T-helper 1 cell treated with Interleukin-12 subunit alpha and Interleukin-12 subunit beta and Interleukin-4 antibody, amounts not matched to agents 30 μg/mL and 1 μg/mL, for 36 hours (primary cell): ENCODE measurements around the gene MYO18B.

Source experiments
- H3K27ac Mint-ChIP-seq: one replicate; pipeline ENCODE4 v1.8.0; 2021; ENCODE audit warnings: mild to moderate bottlenecking, mixed read lengths
- H3K27me3 Mint-ChIP-seq: one replicate; pipeline ENCODE4 v1.8.0; 2021; ENCODE audit warnings: low read depth, mixed read lengths
- H3K36me3 Mint-ChIP-seq: one replicate; pipeline ENCODE4 v1.8.0; 2021; ENCODE audit warnings: low read depth, mixed read lengths
- H3K4me1 Mint-ChIP-seq: one replicate; pipeline ENCODE4 v1.8.0; 2021; ENCODE audit warnings: low read depth, mixed read lengths
- H3K4me3 Mint-ChIP-seq: one replicate; pipeline ENCODE4 v1.8.0; 2021; ENCODE audit warnings: mild to moderate bottlenecking, moderate library complexity, mixed read lengths
- H3K9me3 Mint-ChIP-seq: one replicate; pipeline ENCODE4 v1.8.0; 2021; ENCODE audit warnings: mixed read lengths

MYO18B gene

DNA sequence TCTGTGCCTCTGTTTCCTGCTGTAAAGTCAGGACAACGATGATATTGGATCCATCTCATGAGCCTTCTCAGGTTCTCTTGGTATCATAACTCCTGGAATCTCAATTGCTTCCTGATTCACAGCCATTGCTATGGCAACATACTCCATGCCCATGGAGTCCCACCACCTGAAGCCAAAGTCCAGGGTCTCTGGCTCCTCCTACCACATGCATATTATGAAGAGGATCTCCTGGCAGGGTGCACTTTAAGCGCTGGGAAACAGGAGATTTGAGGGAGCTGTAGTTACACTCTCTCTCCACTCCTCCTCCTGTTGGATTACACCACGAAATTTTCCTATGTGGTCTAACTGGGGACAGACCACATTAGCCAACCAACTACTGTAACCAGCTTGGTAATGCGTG is 296.4 kb downstream of the MYO18B start:
- Mint-ChIP-seq H3K4me1 (no peaks in the 10 kb centered on the region), H3K27ac (no peak overlapping the region), H3K36me3 (no peaks in the 10 kb centered on the region), H3K27me3 (no peaks in the 10 kb centered on the region), H3K9me3 (peaks cover 19% of the 10 kb centered on the region), H3K4me3 (no peak overlapping the region)

DNA sequence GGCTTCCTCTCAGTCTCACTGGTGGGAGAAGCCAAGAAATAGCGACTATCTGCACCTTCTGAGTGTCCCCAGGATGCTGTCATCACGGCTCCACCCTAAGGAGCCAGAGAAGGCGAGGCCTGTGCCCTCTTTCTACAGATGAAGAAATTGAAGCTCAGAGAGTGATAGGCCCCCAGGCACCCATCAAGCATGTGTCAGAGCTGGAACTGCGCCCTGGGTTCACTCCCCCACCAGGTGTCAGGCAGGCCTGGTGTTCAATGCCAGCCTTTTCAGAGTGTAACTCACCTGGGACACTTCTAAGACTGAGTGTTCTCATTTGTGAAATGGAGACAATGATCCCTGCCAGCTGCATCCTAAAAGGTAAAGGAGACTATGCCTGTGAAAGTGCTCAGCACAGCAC is 299.9 kb downstream of the MYO18B start:
- no peaks in the 10 kb centered on the region for H3K36me3 Mint-ChIP-seq
- H3K4me1 Mint-ChIP-seq = no peaks in the 10 kb centered on the region
- no peaks in the 10 kb centered on the region for H3K27me3 Mint-ChIP-seq
- H3K4me3 Mint-ChIP-seq = no peak overlapping the region
- no peak overlapping the region for H3K27ac Mint-ChIP-seq
- peaks cover 1% of the 10 kb centered on the region for H3K9me3 Mint-ChIP-seq

DNA sequence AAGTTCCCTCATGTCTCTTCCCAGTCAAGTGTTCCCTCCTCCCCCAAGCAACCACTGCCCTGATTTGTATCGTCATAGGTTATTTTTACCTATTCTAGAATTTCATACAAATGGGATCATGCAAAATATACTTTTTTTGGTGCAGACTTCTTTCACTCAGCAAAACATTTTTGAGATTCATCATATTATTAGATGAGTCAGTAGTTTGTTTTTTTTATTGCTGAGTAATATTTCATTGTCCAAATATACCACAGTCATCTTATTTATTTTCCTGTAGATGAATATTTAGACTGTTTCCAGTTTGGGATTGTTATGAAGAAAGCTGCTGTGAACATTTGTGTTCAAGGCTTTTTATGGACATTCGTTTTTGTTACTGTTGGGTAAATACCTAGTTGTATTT is 301.0 kb downstream of the MYO18B start:
- no peak overlapping the region for H3K27ac Mint-ChIP-seq
- no peaks in the 10 kb centered on the region for H3K36me3 Mint-ChIP-seq
- no peaks in the 10 kb centered on the region for H3K27me3 Mint-ChIP-seq

DNA sequence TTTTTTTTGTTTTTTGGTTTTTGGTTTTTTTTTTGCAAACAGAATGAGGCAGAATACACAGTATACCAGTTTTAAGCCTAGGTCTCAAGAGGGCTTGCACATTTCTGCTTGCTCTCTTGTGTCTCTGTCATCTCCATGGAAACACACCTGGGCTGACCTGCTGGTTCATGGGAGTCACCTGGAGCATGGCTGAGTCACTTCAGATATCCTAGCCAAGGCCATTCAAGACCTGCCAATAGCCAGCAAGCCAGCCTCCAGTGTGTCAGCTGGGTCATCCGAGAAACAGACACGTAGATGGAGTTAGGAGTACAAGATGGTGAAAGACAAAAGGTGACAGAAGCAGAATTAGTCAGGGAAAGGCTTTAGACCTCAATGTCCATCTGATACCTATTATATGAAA is 303.1 kb downstream of the MYO18B start:
- no peak overlapping the region for H3K4me3 Mint-ChIP-seq
- H3K4me1 Mint-ChIP-seq = no peaks in the 10 kb centered on the region
- H3K27me3 Mint-ChIP-seq = no peaks in the 10 kb centered on the region
- no peak overlapping the region for H3K27ac Mint-ChIP-seq
- H3K9me3 Mint-ChIP-seq = no peaks in the 10 kb centered on the region
- H3K36me3 Mint-ChIP-seq = no peaks in the 10 kb centered on the region

More for the DNA sequence above, 301.0 kb downstream of the MYO18B start:
- H3K4me1 Mint-ChIP-seq = no peaks in the 10 kb centered on the region
- H3K4me3 Mint-ChIP-seq = no peak overlapping the region
- H3K9me3 Mint-ChIP-seq = no peaks in the 10 kb centered on the region

DNA sequence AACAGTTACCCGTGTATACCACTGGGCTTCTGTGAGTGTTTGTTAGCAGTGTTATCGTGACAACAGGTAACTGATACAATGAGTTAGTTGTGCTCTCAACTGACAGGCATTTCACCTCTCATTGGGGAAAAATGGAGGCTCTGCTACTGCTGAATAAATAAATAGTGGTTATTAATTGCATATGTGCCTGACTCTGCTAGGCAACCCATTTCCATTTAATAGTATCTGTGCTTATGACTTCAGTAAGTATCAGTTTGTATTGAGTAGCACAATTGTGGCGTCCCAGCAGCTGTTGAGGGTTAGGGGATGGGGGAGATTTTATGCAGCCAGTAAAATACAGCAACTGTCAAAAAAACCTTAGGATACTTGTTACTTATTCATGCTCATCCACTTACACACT is 303.9 kb downstream of the MYO18B start:
- Mint-ChIP-seq H3K4me3 (no peak overlapping the region), H3K4me1 (no peaks in the 10 kb centered on the region), H3K27ac (no peak overlapping the region), H3K36me3 (no peaks in the 10 kb centered on the region), H3K27me3 (peaks cover 3% of the 10 kb centered on the region), H3K9me3 (no peaks in the 10 kb centered on the region)

DNA sequence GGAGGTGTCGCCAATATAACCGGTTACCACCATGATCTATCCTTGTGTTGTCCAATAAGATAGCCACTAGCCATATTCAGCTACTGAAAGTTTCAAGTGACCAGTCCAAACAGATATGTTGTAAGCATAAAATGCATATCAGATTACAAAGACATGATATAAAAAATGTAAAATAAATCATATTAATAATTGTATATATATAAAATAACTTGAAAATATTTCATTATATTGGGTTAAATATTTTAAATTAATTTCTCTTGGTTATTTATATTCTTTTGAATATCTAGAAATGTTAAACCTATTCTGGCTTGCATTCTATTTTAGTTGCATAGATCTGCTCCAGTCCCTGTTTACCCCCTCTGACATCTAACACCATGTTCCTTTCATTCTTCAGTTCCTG is 305.5 kb downstream of the MYO18B start:
- Mint-ChIP-seq H3K4me1 (no peaks in the 10 kb centered on the region), H3K36me3 (no peaks in the 10 kb centered on the region), H3K27me3 (peaks cover 3% of the 10 kb centered on the region), H3K9me3 (no peaks in the 10 kb centered on the region), H3K27ac (no peak overlapping the region), H3K4me3 (no peak overlapping the region)

DNA sequence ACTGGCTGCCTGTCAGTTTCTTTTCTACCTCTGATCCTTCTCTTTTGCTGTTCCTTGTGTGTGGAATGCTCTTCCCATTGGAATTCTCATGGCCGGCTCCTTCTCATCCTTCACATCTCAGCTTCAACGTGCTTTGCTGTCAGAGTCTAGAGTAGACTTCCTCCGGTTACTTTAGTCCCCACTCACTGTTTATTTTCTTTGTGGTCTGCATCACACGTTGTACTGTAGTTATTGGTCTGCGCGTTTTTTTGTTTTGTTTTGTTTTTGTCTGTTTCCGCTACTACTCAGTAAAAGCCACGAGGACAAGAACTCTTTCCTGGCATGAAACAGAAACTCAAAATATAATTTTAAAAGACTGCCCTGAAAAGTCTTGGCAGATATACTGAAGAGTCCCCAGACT is 305.9 kb downstream of the MYO18B start:
- H3K27me3 Mint-ChIP-seq = peaks cover 3% of the 10 kb centered on the region
- no peaks in the 10 kb centered on the region for H3K4me1 Mint-ChIP-seq
- H3K36me3 Mint-ChIP-seq = no peaks in the 10 kb centered on the region
- H3K27ac Mint-ChIP-seq = no peak overlapping the region
- H3K9me3 Mint-ChIP-seq = no peaks in the 10 kb centered on the region
- no peak overlapping the region for H3K4me3 Mint-ChIP-seq

DNA sequence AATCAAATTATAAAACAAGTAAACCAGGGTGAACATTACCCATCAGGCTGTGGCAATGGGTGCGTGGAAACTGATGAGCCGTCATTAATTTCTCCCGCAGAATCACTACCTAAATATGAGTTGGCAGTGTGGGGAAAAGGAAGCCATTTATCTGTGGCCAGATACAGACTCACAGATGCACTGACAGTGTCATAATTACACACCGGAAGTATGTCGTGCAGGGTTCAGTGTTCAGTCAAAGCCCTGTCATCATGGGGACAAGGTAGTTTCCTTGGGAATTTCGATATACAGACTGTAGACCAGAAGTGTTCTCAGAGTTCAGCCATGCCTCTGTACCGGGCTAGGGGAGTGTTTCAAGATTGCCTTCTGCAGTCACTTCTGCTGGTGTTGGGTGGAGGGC is 308.1 kb downstream of the MYO18B start:
- no peak overlapping the region for H3K4me3 Mint-ChIP-seq
- H3K9me3 Mint-ChIP-seq = no peaks in the 10 kb centered on the region

DNA sequence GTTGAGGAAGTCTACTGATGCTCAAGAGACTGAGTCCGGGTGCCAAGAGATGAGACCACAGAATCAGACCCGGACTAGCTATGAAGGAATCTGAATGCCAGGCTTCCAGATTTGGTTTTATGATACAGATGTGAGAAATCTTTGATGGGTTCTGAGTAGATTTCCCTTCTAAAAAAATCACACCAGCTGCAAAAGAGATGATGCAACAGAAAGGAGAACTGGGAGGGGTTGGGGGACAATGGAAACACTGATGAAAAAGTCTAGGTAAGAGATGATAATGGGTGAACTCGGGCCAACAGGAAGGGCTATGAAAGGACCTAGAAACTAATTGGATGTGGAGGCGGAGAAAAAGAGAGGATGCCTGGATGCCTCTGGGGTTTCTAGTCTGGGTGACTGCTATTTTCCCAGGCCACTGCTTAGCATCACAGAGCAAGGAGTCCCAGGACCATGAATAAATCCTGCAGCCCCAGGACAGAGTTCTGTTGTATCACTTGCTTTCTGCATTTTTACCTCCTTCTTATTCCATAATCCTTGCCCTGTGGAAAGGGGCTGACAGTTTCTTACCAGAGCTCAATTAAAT is 311.8 kb downstream of the MYO18B start:
- Mint-ChIP-seq H3K27me3 (peaks cover 7% of the 10 kb centered on the region), H3K4me3 (no peak overlapping the region), H3K4me1 (no peaks in the 10 kb centered on the region)

More for the DNA sequence above, 308.1 kb downstream of the MYO18B start:
- Mint-ChIP-seq H3K36me3 (no peaks in the 10 kb centered on the region), H3K27ac (no peak overlapping the region), H3K27me3 (peaks cover 3% of the 10 kb centered on the region), H3K4me1 (no peaks in the 10 kb centered on the region)

DNA sequence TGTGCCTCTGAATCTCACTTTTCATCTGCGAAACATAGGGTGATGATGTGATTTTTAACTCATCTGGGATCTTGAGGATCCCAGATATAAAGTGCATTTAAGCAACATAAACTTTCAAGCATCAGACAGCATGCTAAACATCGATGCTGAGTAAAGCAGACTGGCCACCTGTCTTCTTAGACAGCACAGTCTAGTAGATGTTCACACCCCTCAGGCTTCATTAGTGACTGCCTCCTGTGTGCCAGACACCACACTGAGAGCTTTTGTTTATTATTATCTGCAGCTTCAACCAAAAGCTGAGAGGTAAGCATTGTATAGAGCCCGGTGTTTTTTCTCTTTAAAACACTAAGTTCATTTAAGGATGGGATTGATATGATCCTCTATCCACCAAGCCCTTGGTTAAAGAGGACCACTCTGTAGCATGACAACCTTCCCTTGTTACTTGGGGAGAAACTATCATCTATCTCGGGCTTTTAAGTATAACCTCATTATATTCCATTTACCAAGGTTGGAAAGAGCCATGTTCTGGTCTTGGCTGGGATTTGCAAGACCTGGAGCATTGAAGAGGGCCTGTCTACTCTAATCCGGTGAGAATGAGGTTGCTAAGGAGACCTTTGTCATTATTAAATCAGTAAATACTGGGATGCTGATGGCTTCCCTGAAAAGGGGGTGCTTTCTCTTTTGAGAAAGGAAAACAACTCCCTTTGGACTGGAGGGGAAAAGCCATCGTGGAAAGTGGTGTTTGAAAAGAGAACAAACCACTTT is 313.0 kb downstream of the MYO18B start:
- peaks cover 7% of the 10 kb centered on the region for H3K27me3 Mint-ChIP-seq
- no peaks in the 10 kb centered on the region for H3K36me3 Mint-ChIP-seq
- H3K27ac Mint-ChIP-seq = no peak overlapping the region
- no peaks in the 10 kb centered on the region for H3K9me3 Mint-ChIP-seq
- no peaks in the 10 kb centered on the region for H3K4me1 Mint-ChIP-seq
- no peak overlapping the region for H3K4me3 Mint-ChIP-seq

More for the DNA sequence above, 311.8 kb downstream of the MYO18B start:
- Mint-ChIP-seq H3K36me3 (no peaks in the 10 kb centered on the region), H3K27ac (no peak overlapping the region), H3K9me3 (no peaks in the 10 kb centered on the region)

DNA sequence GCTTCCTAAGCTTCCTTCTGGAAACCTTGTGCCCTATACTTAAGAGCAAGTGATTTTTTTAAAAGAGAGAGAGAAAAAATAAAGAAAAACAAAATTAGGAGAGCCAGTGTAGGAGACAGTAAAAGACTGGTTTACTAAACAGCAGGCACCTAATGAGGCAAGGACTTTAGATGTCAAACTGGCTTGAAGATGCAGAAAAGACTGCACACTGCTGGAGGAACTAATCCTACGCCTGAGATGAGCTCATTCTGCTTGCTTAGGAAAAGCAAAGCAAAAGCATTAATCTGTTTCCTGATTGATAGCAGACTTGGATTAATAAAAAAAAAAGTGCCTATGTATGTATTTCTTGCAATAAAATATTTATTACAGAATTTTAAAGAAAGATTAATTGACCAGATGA is 313.7 kb downstream of the MYO18B start:
- Mint-ChIP-seq H3K27me3 (peaks cover 5% of the 10 kb centered on the region), H3K36me3 (no peaks in the 10 kb centered on the region), H3K4me3 (no peak overlapping the region), H3K9me3 (no peaks in the 10 kb centered on the region), H3K4me1 (no peaks in the 10 kb centered on the region), H3K27ac (no peak overlapping the region)

DNA sequence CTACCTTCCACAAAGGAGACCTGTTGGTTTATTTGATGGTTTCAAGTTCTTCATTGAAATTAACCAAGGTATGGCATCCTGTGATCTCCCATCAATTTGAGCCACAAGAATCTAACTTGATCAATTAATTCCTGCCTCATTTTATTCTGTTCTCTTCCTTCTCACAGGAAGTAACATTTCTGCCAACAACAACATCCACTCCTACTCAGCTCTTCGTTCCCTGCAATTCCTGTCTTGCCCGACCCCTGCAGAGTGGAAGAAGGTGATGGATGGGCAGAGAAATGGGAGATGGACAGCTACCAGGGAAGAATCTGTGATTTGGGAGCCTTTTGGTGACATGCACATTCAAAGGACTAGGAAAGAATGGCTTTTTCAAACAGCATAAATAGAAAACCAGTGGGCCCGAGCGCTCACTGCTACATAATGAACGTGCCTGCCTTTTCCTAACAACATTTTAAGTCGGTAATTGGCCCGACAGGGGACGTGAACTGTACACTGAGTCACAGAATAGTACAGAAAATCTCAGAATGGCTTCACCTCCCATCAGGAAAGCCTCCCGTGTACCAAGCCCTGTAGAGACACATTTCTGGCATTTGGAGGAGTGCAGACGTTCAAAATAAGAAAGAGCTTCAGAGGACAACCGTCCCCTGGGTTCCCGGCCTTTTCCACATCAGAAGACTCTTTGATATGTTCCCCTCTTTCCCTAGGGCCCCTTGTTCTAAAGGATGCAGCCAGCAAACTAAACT is 314.6 kb downstream of the MYO18B start:
- Mint-ChIP-seq H3K4me3 (no peak overlapping the region), H3K9me3 (no peaks in the 10 kb centered on the region), H3K27ac (no peak overlapping the region), H3K4me1 (no peaks in the 10 kb centered on the region), H3K36me3 (no peaks in the 10 kb centered on the region), H3K27me3 (peaks cover 3% of the 10 kb centered on the region)

DNA sequence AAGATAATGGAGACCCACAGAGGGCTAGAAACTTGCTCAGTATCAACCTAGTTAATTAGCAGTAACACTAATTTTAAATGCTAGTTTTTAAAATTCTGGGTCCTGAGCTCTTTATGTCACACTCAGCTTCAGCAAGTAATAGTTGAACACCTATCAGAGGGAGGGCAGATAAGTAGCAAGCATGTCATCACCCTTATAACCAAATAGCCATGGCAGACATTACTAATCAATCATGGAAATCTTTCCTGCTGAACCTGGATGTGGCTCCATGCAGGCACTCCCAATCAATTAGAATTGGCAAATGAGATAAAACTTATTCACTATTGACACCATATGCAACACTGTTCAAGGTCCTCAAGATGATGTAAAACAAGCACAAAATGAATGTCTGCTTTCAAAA is 315.7 kb downstream of the MYO18B start:
- peaks cover 3% of the 10 kb centered on the region for H3K27me3 Mint-ChIP-seq
- H3K4me1 Mint-ChIP-seq = no peaks in the 10 kb centered on the region
- no peaks in the 10 kb centered on the region for H3K36me3 Mint-ChIP-seq
- no peak overlapping the region for H3K27ac Mint-ChIP-seq
- no peaks in the 10 kb centered on the region for H3K9me3 Mint-ChIP-seq
- no peak overlapping the region for H3K4me3 Mint-ChIP-seq

DNA sequence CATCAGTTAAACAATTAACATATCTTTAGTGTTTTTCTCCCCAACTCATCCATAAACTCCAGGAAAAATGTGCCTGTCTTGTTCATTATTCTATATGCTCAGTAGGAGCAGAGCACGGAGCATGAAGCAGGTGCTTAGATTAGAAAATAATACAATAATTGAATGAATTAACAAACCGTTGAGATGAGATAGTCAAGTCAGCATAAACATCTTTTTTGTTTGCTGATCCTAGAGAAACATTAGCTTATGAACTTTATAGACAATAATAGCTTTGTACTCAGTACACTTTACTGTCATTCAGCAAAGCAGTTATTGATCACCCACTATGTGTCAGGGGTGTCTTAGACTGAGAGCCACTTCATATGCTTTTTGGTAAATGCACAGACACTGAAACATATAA is 322.1 kb downstream of the MYO18B start:
- H3K36me3 Mint-ChIP-seq = no peaks in the 10 kb centered on the region
- H3K4me3 Mint-ChIP-seq = no peak overlapping the region
- H3K27me3 Mint-ChIP-seq = peaks cover 31% of the 10 kb centered on the region
- H3K4me1 Mint-ChIP-seq = no peaks in the 10 kb centered on the region
- no peak overlapping the region for H3K27ac Mint-ChIP-seq
- H3K9me3 Mint-ChIP-seq = no peaks in the 10 kb centered on the region

DNA sequence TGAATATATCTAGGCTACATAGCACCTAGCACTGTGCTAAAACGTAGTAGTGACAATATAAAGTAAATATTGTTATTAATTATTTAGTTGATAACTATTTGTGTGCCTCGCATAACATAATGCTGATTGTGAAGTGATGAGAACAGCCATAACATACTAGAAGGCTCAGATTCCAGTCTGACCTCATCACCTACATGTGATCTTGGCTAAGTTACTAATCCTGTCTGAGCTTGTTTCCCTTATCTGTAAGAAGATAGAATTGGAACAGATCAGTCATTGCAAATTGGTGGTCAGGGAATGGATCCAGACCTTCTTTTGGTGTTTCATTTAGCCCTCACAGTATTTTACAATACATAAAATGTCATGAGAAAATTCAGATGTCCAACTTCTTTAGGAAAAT is 323.9 kb downstream of the MYO18B start:
- no peaks in the 10 kb centered on the region for H3K4me1 Mint-ChIP-seq
- no peaks in the 10 kb centered on the region for H3K36me3 Mint-ChIP-seq
- H3K27me3 Mint-ChIP-seq = peaks cover 39% of the 10 kb centered on the region
- no peak overlapping the region for H3K4me3 Mint-ChIP-seq
- no peak overlapping the region for H3K27ac Mint-ChIP-seq
- no peaks in the 10 kb centered on the region for H3K9me3 Mint-ChIP-seq
